ENCODE data around the gene GIT2. TPM values are rescaled to one million over a fixed set of nuclear protein-coding genes. Genes with fewer than 3 reads are reported as not detected.
"Not testable (repeated sequence)": the region's sequence is repeated elsewhere in the genome, so short reads cannot be mapped to it uniquely, and the experiment has no call there.

Gene GIT2
- total and polyA plus RNA-seq, 8 donors, result 16.5 to 38.8 (median 30.0) TPM

DNA sequence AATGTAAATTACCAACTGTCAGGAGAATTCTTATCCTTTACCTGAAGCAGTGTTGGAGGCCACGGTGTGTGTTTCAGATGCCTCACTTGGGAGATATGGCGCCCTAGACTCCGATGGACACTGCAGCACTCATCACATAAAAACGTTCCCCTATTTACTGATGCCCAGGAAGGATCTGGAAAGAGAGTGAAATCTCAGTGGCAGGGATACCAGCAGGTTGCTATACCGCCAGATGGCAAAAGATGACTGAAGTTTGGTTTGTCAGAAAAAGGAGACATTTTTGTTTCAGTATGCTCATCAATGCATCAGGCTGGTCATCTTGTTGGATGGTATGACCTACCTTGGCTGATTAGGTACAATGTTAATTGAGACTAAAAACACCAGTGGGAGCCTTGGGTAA, 4.6 kb downstream of the GIT2 start:
- Histone ChIP-seq H3K4me3 (no peak overlapping the region), H3K4me1 (peaks cover 4 to 30% (median 22%) of the 10 kb centered on the region in 3 donors), H3K36me3 (peaks cover 5 to 24% (median 13%) of the 10 kb centered on the region in 3 donors), H3K27ac (no peak overlapping the region), H3K27me3 (no peaks in the 10 kb centered on the region), H3K9me3 (no peaks in the 10 kb centered on the region)
- intact Hi-C loops (cut with DNase I), result loop anchor here in 1 of 3 donors (10.0 kb wide), 1 partner anchor 47 kb away; no protein-coding TSS in a partner anchor
- no peak for ATAC-seq
- TF ChIP-seq, protein P1, sequence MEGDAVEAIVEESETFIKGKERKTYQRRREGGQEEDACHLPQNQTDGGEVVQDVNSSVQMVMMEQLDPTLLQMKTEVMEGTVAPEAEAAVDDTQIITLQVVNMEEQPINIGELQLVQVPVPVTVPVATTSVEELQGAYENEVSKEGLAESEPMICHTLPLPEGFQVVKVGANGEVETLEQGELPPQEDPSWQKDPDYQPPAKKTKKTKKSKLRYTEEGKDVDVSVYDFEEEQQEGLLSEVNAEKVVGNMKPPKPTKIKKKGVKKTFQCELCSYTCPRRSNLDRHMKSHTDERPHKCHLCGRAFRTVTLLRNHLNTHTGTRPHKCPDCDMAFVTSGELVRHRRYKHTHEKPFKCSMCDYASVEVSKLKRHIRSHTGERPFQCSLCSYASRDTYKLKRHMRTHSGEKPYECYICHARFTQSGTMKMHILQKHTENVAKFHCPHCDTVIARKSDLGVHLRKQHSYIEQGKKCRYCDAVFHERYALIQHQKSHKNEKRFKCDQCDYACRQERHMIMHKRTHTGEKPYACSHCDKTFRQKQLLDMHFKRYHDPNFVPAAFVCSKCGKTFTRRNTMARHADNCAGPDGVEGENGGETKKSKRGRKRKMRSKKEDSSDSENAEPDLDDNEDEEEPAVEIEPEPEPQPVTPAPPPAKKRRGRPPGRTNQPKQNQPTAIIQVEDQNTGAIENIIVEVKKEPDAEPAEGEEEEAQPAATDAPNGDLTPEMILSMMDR (IDR thresholded peaks at IDR 0.05), result no peak
- 89 to 94% methylated on average over 5 of the region's 5 CpGs for WGBS, 2 donors
- DNase-seq, result no peak
- no peak for FAIRE-seq

DNA sequence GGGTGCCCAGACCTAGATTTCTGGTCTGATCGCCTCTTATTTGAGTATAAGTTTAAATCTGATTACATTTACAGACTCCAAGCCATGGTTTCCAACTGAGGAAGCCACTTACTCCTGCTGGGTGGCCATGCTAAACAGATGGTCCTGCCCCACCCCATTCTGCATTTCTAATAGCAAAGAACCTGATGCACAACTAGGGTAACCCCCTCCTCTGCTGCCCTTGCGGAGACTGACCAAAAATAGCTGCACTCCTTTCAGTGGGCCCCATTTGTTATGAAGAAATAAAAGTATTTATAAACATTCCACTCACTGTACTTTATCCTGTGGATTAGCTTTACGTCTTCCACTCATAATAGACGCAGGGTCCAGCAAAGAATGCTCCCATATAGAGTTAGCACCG, 6.8 kb downstream of the GIT2 start:
- ATAC-seq, result no peak
- Histone ChIP-seq H3K27ac (no peak overlapping the region), H3K4me1 (peaks cover 4 to 26% (median 22%) of the 10 kb centered on the region in 3 donors), H3K9me3 (no peaks in the 10 kb centered on the region), H3K4me3 (no peak overlapping the region), H3K36me3 (peaks cover 5 to 41% (median 19%) of the 10 kb centered on the region in 3 donors), H3K27me3 (no peaks in the 10 kb centered on the region)
- intact Hi-C loops (cut with DNase I), result no loop called here
- no peak for FAIRE-seq
- 85 to 87% methylated on average over 5 of the region's 5 CpGs for WGBS, 2 donors
- DNase-seq, result no peak
- TF ChIP-seq, protein P1 (IDR thresholded peaks at IDR 0.05), result no peak

DNA sequence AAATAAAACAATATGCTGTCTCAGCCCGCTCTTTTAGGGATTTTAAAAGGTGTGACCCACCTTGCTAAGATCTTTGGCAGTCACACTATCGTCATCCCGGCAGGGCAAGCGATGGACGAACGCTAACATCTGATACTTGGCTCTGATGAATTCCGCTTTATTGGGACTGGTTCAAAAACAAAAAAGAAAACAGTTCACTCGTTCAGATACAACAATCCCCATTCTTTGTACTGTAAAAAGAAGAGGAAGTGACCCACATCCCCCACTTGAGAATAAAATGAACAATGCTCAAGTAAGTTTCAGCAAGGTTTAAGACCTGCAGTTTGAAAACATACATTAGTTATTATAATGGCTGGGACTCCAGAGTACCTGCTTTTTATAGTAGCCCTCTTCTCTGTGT, 7.3 kb downstream of the GIT2 start:
- Histone ChIP-seq H3K4me3 (no peak overlapping the region), H3K27ac (no peak overlapping the region), H3K9me3 (no peaks in the 10 kb centered on the region), H3K27me3 (no peaks in the 10 kb centered on the region), H3K4me1 (peaks cover 4 to 21% (median 20%) of the 10 kb centered on the region in 3 donors), H3K36me3 (peaks cover 5 to 41% (median 19%) of the 10 kb centered on the region in 3 donors)
- no peak for ATAC-seq
- DNase-seq, result no peak
- no peak for FAIRE-seq
- TF ChIP-seq, protein P1 (IDR thresholded peaks at IDR 0.05), result no peak
- intact Hi-C loops (cut with DNase I), result no loop called here
- WGBS, 2 donors, result 86 to 87% methylated on average over 8 of the region's 8 CpGs

DNA sequence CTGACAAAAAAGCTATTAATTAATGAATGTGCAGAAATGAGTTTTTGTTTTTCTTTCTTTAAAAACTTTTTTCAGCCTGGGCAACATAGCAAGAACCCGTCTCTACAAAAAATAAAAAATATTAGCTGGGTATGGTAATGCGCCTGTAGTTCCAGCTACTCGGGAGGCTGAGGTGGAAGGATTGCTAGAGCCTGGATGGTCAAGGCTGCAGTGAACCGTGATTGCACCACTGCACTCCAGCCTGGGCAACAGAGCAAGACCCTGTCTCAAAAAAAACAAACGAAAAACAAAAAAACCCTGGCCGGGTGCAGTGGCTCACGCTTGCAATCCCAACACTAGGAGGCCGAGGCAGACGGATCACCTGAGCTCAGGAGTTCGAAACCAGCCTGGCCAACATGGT, 7.9 kb downstream of the GIT2 start:
- no peak overlapping the region for H3K4me3 ChIP-seq
- 87 to 88% methylated on average over 10 of the region's 10 CpGs for WGBS, 2 donors
- TF ChIP-seq, protein P1 (IDR thresholded peaks at IDR 0.05), result no peak
- H3K36me3 ChIP-seq, result peaks cover 5 to 41% (median 19%) of the 10 kb centered on the region in 3 donors
- ATAC-seq (no peak), FAIRE-seq (no peak), DNase-seq (no peak)
- H3K4me1 ChIP-seq, result peaks cover 4 to 15% (median 14%) of the 10 kb centered on the region in 3 donors
- intact Hi-C loops (cut with DNase I), result no loop called here
- H3K27ac ChIP-seq, result no peak overlapping the region
- no peaks in the 10 kb centered on the region for H3K9me3 ChIP-seq
- no peaks in the 10 kb centered on the region for H3K27me3 ChIP-seq

DNA sequence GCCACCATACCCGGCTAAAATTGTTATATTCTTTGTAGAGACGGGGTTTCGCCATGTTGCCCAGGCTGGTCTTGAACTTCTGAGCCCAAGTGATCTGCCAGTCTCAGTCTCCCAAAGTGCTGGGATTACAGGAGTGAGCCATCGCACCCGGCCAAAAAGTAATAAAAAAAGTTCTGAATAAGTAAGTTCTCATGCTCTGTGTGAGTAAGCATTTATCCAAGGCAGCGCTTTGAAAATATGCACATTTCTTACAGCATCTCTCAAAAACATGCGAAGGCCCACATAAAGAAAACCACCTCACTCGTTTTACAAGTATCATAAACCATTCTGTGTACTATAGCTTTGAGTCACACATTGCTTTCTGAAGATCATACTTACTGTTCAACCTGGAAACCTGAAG, 8.6 kb downstream of the GIT2 start:
- no peak overlapping the region for H3K27ac ChIP-seq
- intact Hi-C loops (cut with DNase I), result no loop called here
- H3K27me3 ChIP-seq, result no peaks in the 10 kb centered on the region
- H3K36me3 ChIP-seq, result peaks cover 5 to 41% (median 19%) of the 10 kb centered on the region in 3 donors
- no peak for ATAC-seq
- no peaks in the 10 kb centered on the region for H3K9me3 ChIP-seq
- TF ChIP-seq, protein P1 (IDR thresholded peaks at IDR 0.05), result no peak
- H3K4me1 ChIP-seq, result peaks cover 4 to 15% (median 10%) of the 10 kb centered on the region in 3 donors
- DNase-seq, result no peak
- no peak overlapping the region for H3K4me3 ChIP-seq
- WGBS, 2 donors, result 92 to 95% methylated on average over 8 of the region's 8 CpGs
- no peak for FAIRE-seq

DNA sequence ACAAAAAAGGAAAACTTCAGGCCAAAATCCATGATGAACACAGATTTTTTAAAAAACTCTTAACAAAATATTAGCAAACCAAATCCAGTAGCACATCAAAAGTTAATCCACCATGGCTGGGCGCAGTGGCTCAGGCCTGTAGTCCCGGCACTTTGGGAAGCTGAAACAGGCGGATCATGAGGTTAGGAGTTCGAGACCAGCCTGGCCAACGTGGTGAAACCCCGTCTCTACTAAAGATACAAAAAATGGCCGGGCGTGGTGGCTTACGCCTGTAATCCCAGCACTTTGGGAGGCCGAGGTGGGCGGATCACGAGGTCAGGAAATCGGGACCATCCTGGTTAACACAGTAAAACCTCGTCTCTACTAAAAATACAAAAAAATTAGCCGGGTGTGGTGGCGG, 9.9 kb downstream of the GIT2 start:
- FAIRE-seq; H3K4me3 ChIP-seq; DNase-seq; H3K9me3 ChIP-seq; H3K27ac ChIP-seq; H3K27me3 ChIP-seq; ATAC-seq; intact Hi-C loops (cut with DNase I): not testable (repeated sequence)
- peaks cover 5 to 54% (median 19%) of the 10 kb centered on the region in 3 donors for H3K36me3 ChIP-seq
- WGBS, 2 donors, result 95 to 99% methylated on average over 16 of the region's 16 CpGs
- peaks cover 0 to 10% (median 8%) of the 10 kb centered on the region in 3 donors for H3K4me1 ChIP-seq

Measured in pancreas (tissue), 10 donors.